ENCODE results near the gene STRADA. TPM values are rescaled to one million over a fixed set of nuclear protein-coding genes. Genes with fewer than 3 reads are reported as not detected.

The STRADA gene
- total and polyA plus RNA-seq, 10 of the 15 experiments (the other 5 are each of a cell fraction or from before 2014, with no cell fraction given): 13.3 to 54.1 (median 44.0) TPM

GRCh38 chr17:63741408-63742173, at the start of gene STRADA (continued):
- peak; percentile 70 for TF ChIP-seq NRF1 (conservative IDR thresholded peaks at IDR 0.05; ENCODE audit: low read depth, low read length)
- no peak for TF ChIP-seq SMAD5 (IDR thresholded peaks at IDR 0.05; ENCODE audit: low read depth)
- TF ChIP-seq SREBF1 (IDR thresholded peaks at IDR 0.05; ENCODE audit: low read length): no peak
- TF ChIP-seq CUX1 (IDR thresholded peaks at IDR 0.05; ENCODE audit: insufficient replicate concordance, low read depth, low read length): no peak
- peak; percentile 55 to 74; a peak in 3 of 4 replicates for TF ChIP-seq EP300 (IDR thresholded peaks at IDR 0.05; ENCODE audit: borderline replicate concordance in 1 of 2, control insufficient read depth in 1 of 2, low read depth in 2 of 2, low read length in 2 of 2)
- TF ChIP-seq ZBTB11 (CRISPR knock-in tag; IDR thresholded peaks at IDR 0.05): no peak
- 0 out of 2 replicates have a peak, but pooled peaks have one; percentile 18 for TF ChIP-seq NR2C1 (IDR thresholded peaks at IDR 0.05)
- peak; percentile 69 for TF ChIP-seq PAX5 (IDR thresholded peaks at IDR 0.05; ENCODE audit: borderline replicate concordance, low read depth, low read length)
- TF ChIP-seq PML (IDR thresholded peaks at IDR 0.05; ENCODE audit: low read length): peak; percentile 86
- peak; percentile 88 for TF ChIP-seq RELA (IDR thresholded peaks at IDR 0.05; ENCODE audit: borderline replicate concordance, partially characterized antibody)
- no peak for TF ChIP-seq CHD4 (IDR thresholded peaks at IDR 0.05)
- TF ChIP-seq NFYA (IDR thresholded peaks at IDR 0.05; ENCODE audit: borderline replicate concordance, low read depth, low read length): no peak
- TF ChIP-seq STAT3 (IDR thresholded peaks at IDR 0.05; ENCODE audit: low read depth, low read length): no peak
- TF ChIP-seq ZBTB40 (IDR thresholded peaks at IDR 0.05; ENCODE audit: borderline replicate concordance): no peak
- TF ChIP-seq ATF7 (IDR thresholded peaks at IDR 0.05; ENCODE audit: low read depth): peak; percentile 32; the same call in 1 of the 2 replicates
- no peak for TF ChIP-seq KAT2A (conservative IDR thresholded peaks at IDR 0.05; ENCODE audit: control insufficient read depth, low read depth, low read length)
- peak; percentile 85 for TF ChIP-seq EED (IDR thresholded peaks at IDR 0.05; ENCODE audit: low read depth)
